HFFc6 (cell line): ENCODE measurements around the gene BANK1. TPM values are rescaled to one million over a fixed set of nuclear protein-coding genes. Genes with fewer than 3 reads are reported as not detected.
A peak's percentile ranks its signal among the peaks of the same experiment; 100 is the strongest.

ENCODE experiments used
- DNase-seq: peaks from one replicate; pipeline ENCODE4 v3.0.0-alpha.2; 2018
- H3K27ac Mint-ChIP-seq: 2 replicates; pipeline ENCODE4 v1.8.0; 2020; ENCODE audit warnings: mild to moderate bottlenecking, mixed read lengths
- H3K27me3 Mint-ChIP-seq: 2 replicates; pipeline ENCODE4 v1.8.0; 2021; ENCODE audit warnings: mild to moderate bottlenecking, moderate library complexity, mixed read lengths; ENCODE audit not compliant: insufficient read depth
- H3K36me3 Mint-ChIP-seq: 2 replicates; pipeline ENCODE4 v1.8.0; 2021; ENCODE audit warnings: low read depth, mixed read lengths
- H3K4me1 Mint-ChIP-seq: 2 replicates; pipeline ENCODE4 v1.8.0; 2020; ENCODE audit warnings: low read depth, mixed read lengths
- H3K4me3 Mint-ChIP-seq: 2 replicates; pipeline ENCODE4 v1.8.0; 2020; ENCODE audit warnings: mild to moderate bottlenecking, moderate library complexity, mixed read lengths
- H3K9me3 Mint-ChIP-seq: 2 replicates; pipeline ENCODE4 v1.8.0; 2020; ENCODE audit warnings: mild to moderate bottlenecking, mixed read lengths
- CTCF ChIP-seq: fragments of 200-600 bp; sonication (generic); IDR thresholded peaks from 2 replicates; pipeline ENCODE4 v1.5.0; 2021; ENCODE audit warnings: antibody characterized with exemption, mild to moderate bottlenecking
- total RNA-seq, 6 experiments: library from RNA; stranded (reverse); fragmentation: NEBNext Ultra II Directional; extraction: Animal tissue kit (Norgen Biotek cat#: 25700); gene quantifications; 2 replicates in 1 of 6; 3 replicates in 5 of 6; pipeline ENCODE4 v1.2.3, GENCODE V29; 2021

The BANK1 gene
- total RNA-seq, 6 experiments from 2014 or later: 0.14 to 0.28 (median 0.17) TPM; not detected in 3

GRCh38 chr4:101825953-101826352 is 35.4 kb downstream of the BANK1 start:
- Mint-ChIP-seq H3K36me3 (no peaks in the 10 kb centered on the region), H3K27ac (no peak overlapping the region), H3K9me3 (peaks cover 11% of the 10 kb centered on the region), H3K27me3 (no peaks in the 10 kb centered on the region), H3K4me3 (no peak overlapping the region), H3K4me1 (no peaks in the 10 kb centered on the region)
- no peak for TF ChIP-seq CTCF
- DNase-seq: no peak

GRCh38 chr4:101831816-101832215 is 41.3 kb downstream of the BANK1 start:
- no peaks in the 10 kb centered on the region for H3K36me3 Mint-ChIP-seq
- peaks cover 6% of the 10 kb centered on the region; the same call in 1 of the 2 replicates for H3K4me1 Mint-ChIP-seq
- no peak overlapping the region for H3K4me3 Mint-ChIP-seq
- no peak for TF ChIP-seq CTCF
- peaks cover 1% of the 10 kb centered on the region; the same call in 1 of the 2 replicates for H3K27me3 Mint-ChIP-seq
- H3K9me3 Mint-ChIP-seq: peaks cover 6% of the 10 kb centered on the region
- no peak for DNase-seq
- H3K27ac Mint-ChIP-seq: no peak overlapping the region

- H3K27me3 Mint-ChIP-seq: peaks cover 1% of the 10 kb centered on the region; the same call in 1 of the 2 replicates
- H3K4me1 Mint-ChIP-seq: peaks cover 6% of the 10 kb centered on the region; the same call in 1 of the 2 replicates
- no peak overlapping the region for H3K4me3 Mint-ChIP-seq
- peaks cover 6% of the 10 kb centered on the region for H3K9me3 Mint-ChIP-seq
- H3K36me3 Mint-ChIP-seq: no peaks in the 10 kb centered on the region
- TF ChIP-seq CTCF: no peak
- no peak for DNase-seq
- H3K27ac Mint-ChIP-seq: no peak overlapping the region
These were observed 43.0 kb downstream of the BANK1 start for GRCh38 chr4:101833480-101833879.

GRCh38 chr4:101835121-101835904 is 44.8 kb downstream of the BANK1 start:
- no peak overlapping the region for H3K4me3 Mint-ChIP-seq
- peaks cover 1% of the 10 kb centered on the region; the same call in 1 of the 2 replicates for H3K27me3 Mint-ChIP-seq
- H3K9me3 Mint-ChIP-seq: peaks cover 6% of the 10 kb centered on the region
- peak; percentile 6 for DNase-seq
- no peak for TF ChIP-seq CTCF
- H3K27ac Mint-ChIP-seq: no peak overlapping the region
- no peaks in the 10 kb centered on the region for H3K36me3 Mint-ChIP-seq
- peaks cover 6% of the 10 kb centered on the region; the same call in 1 of the 2 replicates for H3K4me1 Mint-ChIP-seq

- Mint-ChIP-seq H3K4me1 (no peaks in the 10 kb centered on the region), H3K27ac (no peak overlapping the region), H3K27me3 (no peaks in the 10 kb centered on the region), H3K9me3 (no peaks in the 10 kb centered on the region), H3K36me3 (no peaks in the 10 kb centered on the region), H3K4me3 (no peak overlapping the region)
- DNase-seq: no peak
- no peak for TF ChIP-seq CTCF
These were observed 52.5 kb downstream of the BANK1 start for GRCh38 chr4:101843054-101843453.
